ENCODE data around the gene ALK. TPM values are rescaled to one million over a fixed set of nuclear protein-coding genes. Genes with fewer than 3 reads are reported as not detected.
"Not testable (repeated sequence)": the region's sequence is repeated elsewhere in the genome, so short reads cannot be mapped to it uniquely, and the experiment has no call there.

ALK gene
- total RNA-seq, 1 donor from 2014 or later = 0.52 TPM

DNA sequence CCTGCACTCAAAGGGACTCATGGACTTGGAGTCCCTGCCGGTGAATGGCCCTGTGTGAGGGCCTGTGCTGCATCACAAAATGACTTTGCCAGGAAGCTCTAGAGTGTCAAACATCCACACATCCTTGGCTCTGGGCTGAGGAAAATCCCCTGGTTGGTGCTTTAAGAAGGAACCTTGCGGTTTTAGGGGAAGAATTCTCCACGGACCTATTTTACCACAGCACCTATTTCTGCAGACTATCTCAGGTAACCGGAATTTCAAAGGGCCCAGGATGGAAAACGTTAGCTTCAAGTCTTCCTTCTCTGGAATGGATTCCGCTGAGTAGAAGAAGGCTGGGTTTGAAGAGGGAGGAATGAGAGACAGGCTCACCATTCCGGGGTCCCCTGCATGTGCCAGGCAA lies 166.2 kb downstream of the ALK start:
- H3K9me3 ChIP-seq (ENCODE audit: control insufficient read depth in 3 of 3, low read length in 3 of 3) = no peaks in the 10 kb centered on the region
- no peaks in the 10 kb centered on the region for H3K4me1 ChIP-seq (ENCODE audit: control insufficient read depth in 3 of 3, insufficient read depth in 3 of 3, low read length in 3 of 3)
- H3K27me3 ChIP-seq (ENCODE audit: control insufficient read depth in 3 of 3, insufficient read depth in 3 of 3, low read length in 3 of 3) = peaks cover 0 to 3% (median 0%) of the 10 kb centered on the region in 3 donors
- no peak overlapping the region for H3K27ac ChIP-seq (ENCODE audit: low read depth, low read length)
- H3K36me3 ChIP-seq (ENCODE audit: control insufficient read depth in 3 of 3, insufficient read depth in 3 of 3, low read length in 3 of 3) = no peaks in the 10 kb centered on the region
- no peak overlapping the region for H3K9ac ChIP-seq (ENCODE audit: low read depth in 1 of 3, low read length in 3 of 3)
- H3K4me3 ChIP-seq (ENCODE audit: low read length in 3 of 3) = no peak overlapping the region

DNA sequence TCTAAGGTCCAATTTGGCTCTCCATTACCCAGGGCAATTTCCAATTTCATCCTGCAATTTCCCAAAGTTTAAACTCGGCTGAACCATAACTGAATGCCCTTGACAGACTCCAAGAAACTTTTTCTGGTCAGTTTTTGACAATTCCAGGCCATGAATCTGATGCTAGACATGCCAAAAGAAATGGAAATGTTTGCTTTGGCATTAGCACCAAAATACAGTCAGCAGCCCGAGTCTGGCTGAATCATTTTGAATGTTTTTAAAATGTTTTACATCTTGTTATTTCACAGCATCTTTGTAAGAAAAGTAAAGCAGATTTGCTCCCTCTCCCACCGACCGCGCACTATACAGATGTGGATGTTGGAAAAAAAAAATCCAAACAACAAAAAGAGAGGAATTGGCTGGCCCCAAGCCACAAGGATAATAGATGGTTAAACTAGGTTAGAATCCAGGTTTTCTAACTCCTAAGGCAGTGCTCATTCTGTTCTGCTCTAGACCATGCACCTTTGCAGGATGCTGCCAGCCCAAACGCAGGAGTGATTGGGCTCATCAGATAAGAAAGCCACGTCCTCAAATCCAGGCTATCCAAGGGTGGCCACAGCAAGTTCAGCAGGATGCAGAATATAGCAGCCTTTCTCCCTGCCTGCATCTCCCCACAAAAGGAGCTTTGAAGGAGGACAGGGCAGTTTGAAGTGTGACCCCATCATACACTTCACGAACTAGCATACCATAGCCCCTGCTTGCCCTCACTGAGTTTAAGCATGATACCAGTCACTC lies 167.5 kb downstream of the ALK start:
- Histone ChIP-seq H3K27ac (ENCODE audit: low read depth, low read length) (no peak overlapping the region), H3K36me3 (ENCODE audit: control insufficient read depth in 3 of 3, insufficient read depth in 3 of 3, low read length in 3 of 3) (no peaks in the 10 kb centered on the region), H3K9ac (ENCODE audit: low read depth in 1 of 3, low read length in 3 of 3) (no peak overlapping the region), H3K9me3 (ENCODE audit: control insufficient read depth in 3 of 3, low read length in 3 of 3) (no peaks in the 10 kb centered on the region), H3K4me3 (ENCODE audit: low read length in 3 of 3) (no peak overlapping the region), H3K4me1 (ENCODE audit: control insufficient read depth in 3 of 3, insufficient read depth in 3 of 3, low read length in 3 of 3) (no peaks in the 10 kb centered on the region), H3K27me3 (ENCODE audit: control insufficient read depth in 3 of 3, insufficient read depth in 3 of 3, low read length in 3 of 3) (peaks cover 0 to 3% (median 2%) of the 10 kb centered on the region in 3 donors)

DNA sequence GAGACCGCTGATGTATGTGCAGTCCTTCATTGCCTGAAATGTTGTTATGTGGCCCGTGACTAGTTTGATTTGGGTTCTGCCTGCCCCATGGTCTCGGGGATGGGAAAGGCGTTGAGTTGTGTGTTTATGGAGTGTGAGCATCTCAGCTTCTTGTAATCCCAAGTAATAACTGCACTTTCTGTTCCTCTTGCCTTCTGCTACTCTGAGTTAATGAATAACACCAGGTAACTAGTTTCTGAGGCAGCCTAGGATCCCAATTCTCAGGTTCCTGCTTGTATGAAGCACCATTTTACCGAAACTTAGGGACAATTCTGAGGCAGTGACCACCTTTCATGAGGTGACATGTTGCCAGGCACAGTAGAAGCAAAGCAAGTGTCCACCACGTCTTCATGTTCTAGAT lies 170.0 kb downstream of the ALK start:
- Histone ChIP-seq H3K9ac (ENCODE audit: low read depth in 1 of 3, low read length in 3 of 3) (no peak overlapping the region), H3K4me1 (ENCODE audit: control insufficient read depth in 3 of 3, insufficient read depth in 3 of 3, low read length in 3 of 3) (no peaks in the 10 kb centered on the region), H3K9me3 (ENCODE audit: control insufficient read depth in 3 of 3, low read length in 3 of 3) (no peaks in the 10 kb centered on the region), H3K4me3 (ENCODE audit: low read length in 3 of 3) (no peak overlapping the region), H3K27me3 (ENCODE audit: control insufficient read depth in 3 of 3, insufficient read depth in 3 of 3, low read length in 3 of 3) (peaks cover 0 to 3% (median 2%) of the 10 kb centered on the region in 3 donors), H3K27ac (ENCODE audit: low read depth, low read length) (no peak overlapping the region), H3K36me3 (ENCODE audit: control insufficient read depth in 3 of 3, insufficient read depth in 3 of 3, low read length in 3 of 3) (no peaks in the 10 kb centered on the region)

- not testable (repeated sequence) for H3K9me3 ChIP-seq (ENCODE audit: control insufficient read depth in 3 of 3, low read length in 3 of 3); H3K9ac ChIP-seq (ENCODE audit: low read depth in 1 of 3, low read length in 3 of 3); H3K4me1 ChIP-seq (ENCODE audit: control insufficient read depth in 3 of 3, insufficient read depth in 3 of 3, low read length in 3 of 3); H3K36me3 ChIP-seq (ENCODE audit: control insufficient read depth in 3 of 3, insufficient read depth in 3 of 3, low read length in 3 of 3); H3K4me3 ChIP-seq (ENCODE audit: low read length in 3 of 3); H3K27me3 ChIP-seq (ENCODE audit: control insufficient read depth in 3 of 3, insufficient read depth in 3 of 3, low read length in 3 of 3); H3K27ac ChIP-seq (ENCODE audit: low read depth, low read length)
Measured at GRCh38 chr2:29750463-29750862, 170.9 kb downstream of the ALK start.

- no peaks in the 10 kb centered on the region for H3K36me3 ChIP-seq (ENCODE audit: control insufficient read depth in 3 of 3, insufficient read depth in 3 of 3, low read length in 3 of 3)
- H3K27ac ChIP-seq (ENCODE audit: low read depth, low read length) = no peak overlapping the region
- peaks cover 0 to 3% (median 2%) of the 10 kb centered on the region in 3 donors for H3K27me3 ChIP-seq (ENCODE audit: control insufficient read depth in 3 of 3, insufficient read depth in 3 of 3, low read length in 3 of 3)
- no peaks in the 10 kb centered on the region for H3K9me3 ChIP-seq (ENCODE audit: control insufficient read depth in 3 of 3, low read length in 3 of 3)
- no peak overlapping the region for H3K4me3 ChIP-seq (ENCODE audit: low read length in 3 of 3)
- no peak overlapping the region for H3K9ac ChIP-seq (ENCODE audit: low read depth in 1 of 3, low read length in 3 of 3)
- H3K4me1 ChIP-seq (ENCODE audit: control insufficient read depth in 3 of 3, insufficient read depth in 3 of 3, low read length in 3 of 3) = no peaks in the 10 kb centered on the region
Measured at GRCh38 chr2:29749843-29750242, 171.5 kb downstream of the ALK start.

GRCh38 chr2:29749041-29749440 lies 172.3 kb downstream of the ALK start:
- no peaks in the 10 kb centered on the region for H3K4me1 ChIP-seq (ENCODE audit: control insufficient read depth in 3 of 3, insufficient read depth in 3 of 3, low read length in 3 of 3)
- no peak overlapping the region for H3K9ac ChIP-seq (ENCODE audit: low read depth in 1 of 3, low read length in 3 of 3)
- H3K36me3 ChIP-seq (ENCODE audit: control insufficient read depth in 3 of 3, insufficient read depth in 3 of 3, low read length in 3 of 3) = no peaks in the 10 kb centered on the region
- no peaks in the 10 kb centered on the region for H3K9me3 ChIP-seq (ENCODE audit: control insufficient read depth in 3 of 3, low read length in 3 of 3)
- no peak overlapping the region for H3K27ac ChIP-seq (ENCODE audit: low read depth, low read length)
- no peak overlapping the region for H3K4me3 ChIP-seq (ENCODE audit: low read length in 3 of 3)
- H3K27me3 ChIP-seq (ENCODE audit: control insufficient read depth in 3 of 3, insufficient read depth in 3 of 3, low read length in 3 of 3) = peaks cover 0 to 3% (median 2%) of the 10 kb centered on the region in 3 donors

DNA sequence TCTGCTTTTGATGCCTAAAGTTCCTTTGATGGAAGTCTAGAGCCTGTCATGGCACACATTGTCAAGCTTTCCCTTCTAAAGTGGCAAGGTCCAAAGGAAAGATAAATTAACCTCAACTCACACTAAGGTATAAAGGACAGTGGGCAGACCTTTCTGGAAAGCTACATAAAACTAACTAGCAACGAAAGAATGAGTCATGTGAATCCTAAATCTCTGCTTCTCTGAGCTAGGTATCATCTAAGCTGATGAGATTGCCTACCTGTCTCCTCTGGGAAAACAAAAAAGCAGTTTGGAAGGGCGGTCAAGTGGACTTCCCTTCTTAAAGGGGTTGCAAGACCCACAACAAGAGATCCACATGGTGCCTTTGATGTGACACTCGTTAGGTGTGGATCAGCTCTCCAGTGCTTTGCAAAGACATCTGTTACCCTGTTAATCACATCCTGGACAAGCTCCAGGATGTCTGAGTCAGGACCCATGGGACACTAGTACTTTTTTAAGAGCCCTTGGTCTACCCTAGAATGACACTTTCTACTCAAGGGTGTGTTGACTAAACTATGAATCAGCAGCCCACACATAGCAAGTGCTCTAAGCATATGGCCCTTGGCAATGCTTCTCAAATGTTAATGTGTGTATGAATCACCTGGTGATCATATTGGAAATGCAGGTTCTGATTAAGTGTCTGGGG lies 173.5 kb downstream of the ALK start:
- peaks cover 0 to 3% (median 2%) of the 10 kb centered on the region in 3 donors for H3K27me3 ChIP-seq (ENCODE audit: control insufficient read depth in 3 of 3, insufficient read depth in 3 of 3, low read length in 3 of 3)
- no peaks in the 10 kb centered on the region for H3K9me3 ChIP-seq (ENCODE audit: control insufficient read depth in 3 of 3, low read length in 3 of 3)
- H3K27ac ChIP-seq (ENCODE audit: low read depth, low read length) = no peak overlapping the region
- H3K36me3 ChIP-seq (ENCODE audit: control insufficient read depth in 3 of 3, insufficient read depth in 3 of 3, low read length in 3 of 3) = no peaks in the 10 kb centered on the region
- no peak overlapping the region for H3K4me3 ChIP-seq (ENCODE audit: low read length in 3 of 3)
- no peaks in the 10 kb centered on the region for H3K4me1 ChIP-seq (ENCODE audit: control insufficient read depth in 3 of 3, insufficient read depth in 3 of 3, low read length in 3 of 3)
- no peak overlapping the region for H3K9ac ChIP-seq (ENCODE audit: low read depth in 1 of 3, low read length in 3 of 3)

DNA sequence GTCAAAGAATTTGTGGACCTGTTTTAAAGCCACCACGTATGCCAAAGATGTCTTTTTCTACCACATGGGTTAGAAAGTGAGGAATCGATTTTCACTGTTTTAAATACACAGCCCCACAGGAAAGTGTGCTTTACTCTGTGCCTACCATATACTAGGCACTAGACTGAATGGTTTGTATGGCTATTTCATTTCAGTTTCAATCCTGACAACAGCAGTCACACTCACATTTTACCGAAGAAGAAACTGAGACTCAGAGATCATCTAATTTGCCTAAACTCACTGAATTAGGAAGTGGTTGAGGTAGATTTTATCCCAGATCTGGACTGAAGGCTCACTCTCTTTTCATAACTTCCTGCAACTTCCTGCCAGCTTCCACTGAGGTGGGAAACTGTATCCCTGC lies 176.4 kb downstream of the ALK start:
- Histone ChIP-seq H3K4me1 (ENCODE audit: control insufficient read depth in 3 of 3, insufficient read depth in 3 of 3, low read length in 3 of 3) (no peaks in the 10 kb centered on the region), H3K4me3 (ENCODE audit: low read length in 3 of 3) (no peak overlapping the region), H3K36me3 (ENCODE audit: control insufficient read depth in 3 of 3, insufficient read depth in 3 of 3, low read length in 3 of 3) (no peaks in the 10 kb centered on the region), H3K27ac (ENCODE audit: low read depth, low read length) (no peak overlapping the region), H3K27me3 (ENCODE audit: control insufficient read depth in 3 of 3, insufficient read depth in 3 of 3, low read length in 3 of 3) (peaks cover 0 to 2% (median 0%) of the 10 kb centered on the region in 3 donors), H3K9me3 (ENCODE audit: control insufficient read depth in 3 of 3, low read length in 3 of 3) (no peaks in the 10 kb centered on the region), H3K9ac (ENCODE audit: low read depth in 1 of 3, low read length in 3 of 3) (no peak overlapping the region)

DNA sequence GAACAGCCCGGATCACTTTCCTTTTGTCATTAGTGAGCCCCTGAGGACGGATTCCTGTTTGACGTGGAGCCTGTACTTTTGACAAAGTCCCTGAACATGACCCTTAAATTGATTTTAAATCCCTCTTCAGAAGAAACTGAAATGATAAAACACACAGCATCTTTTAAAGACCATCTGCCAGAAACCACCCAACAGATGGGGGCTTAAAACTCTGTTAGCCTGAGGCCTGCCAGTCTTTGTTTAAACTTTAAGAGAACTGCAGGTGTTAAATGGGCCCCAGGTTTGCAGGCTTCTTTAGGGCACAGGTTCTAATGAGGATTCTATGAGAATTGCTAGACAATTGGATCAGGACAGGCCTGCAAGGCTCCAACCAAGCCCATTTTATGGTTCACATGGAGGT lies 177.9 kb downstream of the ALK start:
- H3K4me1 ChIP-seq (ENCODE audit: control insufficient read depth in 3 of 3, insufficient read depth in 3 of 3, low read length in 3 of 3) = no peaks in the 10 kb centered on the region

DNA sequence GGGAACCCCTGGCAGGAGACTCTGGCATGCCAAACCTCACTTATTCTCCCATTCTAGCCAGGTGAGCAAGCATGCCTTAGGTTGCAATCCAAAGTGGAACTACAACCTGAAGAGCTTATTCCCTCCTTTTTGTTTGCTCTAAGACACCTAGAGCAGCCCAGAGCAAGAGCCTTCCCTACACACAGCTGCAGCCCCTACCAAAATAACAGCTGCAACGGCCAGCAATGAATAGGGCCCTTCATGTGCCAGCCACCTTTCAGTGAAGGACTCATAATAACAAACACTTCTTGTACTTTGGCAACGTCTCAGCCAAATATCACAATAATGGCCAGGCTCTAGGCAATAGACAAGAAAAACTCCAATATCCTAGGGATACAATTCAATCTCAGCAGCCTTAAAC lies 178.7 kb downstream of the ALK start:
- no peaks in the 10 kb centered on the region for H3K9me3 ChIP-seq (ENCODE audit: control insufficient read depth in 3 of 3, low read length in 3 of 3)
- H3K36me3 ChIP-seq (ENCODE audit: control insufficient read depth in 3 of 3, insufficient read depth in 3 of 3, low read length in 3 of 3) = no peaks in the 10 kb centered on the region
- H3K27me3 ChIP-seq (ENCODE audit: control insufficient read depth in 3 of 3, insufficient read depth in 3 of 3, low read length in 3 of 3) = no peaks in the 10 kb centered on the region
- H3K4me3 ChIP-seq (ENCODE audit: low read length in 3 of 3) = no peak overlapping the region
- no peak overlapping the region for H3K27ac ChIP-seq (ENCODE audit: low read depth, low read length)
- H3K4me1 ChIP-seq (ENCODE audit: control insufficient read depth in 3 of 3, insufficient read depth in 3 of 3, low read length in 3 of 3) = no peaks in the 10 kb centered on the region
- H3K9ac ChIP-seq (ENCODE audit: low read depth in 1 of 3, low read length in 3 of 3) = no peak overlapping the region

More for the DNA sequence above, 177.9 kb downstream of the ALK start:
- Histone ChIP-seq H3K27ac (ENCODE audit: low read depth, low read length) (no peak overlapping the region), H3K9ac (ENCODE audit: low read depth in 1 of 3, low read length in 3 of 3) (no peak overlapping the region), H3K36me3 (ENCODE audit: control insufficient read depth in 3 of 3, insufficient read depth in 3 of 3, low read length in 3 of 3) (no peaks in the 10 kb centered on the region), H3K27me3 (ENCODE audit: control insufficient read depth in 3 of 3, insufficient read depth in 3 of 3, low read length in 3 of 3) (no peaks in the 10 kb centered on the region), H3K9me3 (ENCODE audit: control insufficient read depth in 3 of 3, low read length in 3 of 3) (no peaks in the 10 kb centered on the region), H3K4me3 (ENCODE audit: low read length in 3 of 3) (no peak overlapping the region)

Data from skeletal muscle tissue (tissue), 4 donors.